AG04450 (cell line): ENCODE data around the gene C5. TPM values are rescaled to one million over a fixed set of nuclear protein-coding genes. Genes with fewer than 3 reads are reported as not detected.
A peak's percentile ranks its signal among the peaks of the same experiment; 100 is the strongest.

Experiments used
- CTCF ChIA-PET: fragments of 300-600, 350-600 bp; formaldehyde crosslinking; extraction: SDS; loops from one replicate; lab custom pipeline; 2022; ENCODE audit warnings: antibody characterized with exemption, inconsistent platforms; lab: Charles Lee
- POLR2A ChIA-PET: fragments of 350-600 bp; formaldehyde crosslinking; extraction: SDS; loops from one replicate; lab custom pipeline; 2021; ENCODE audit warnings: antibody characterized with exemption, inconsistent platforms; lab: Yijun Ruan, JAX
- DNase-seq: peaks from one replicate; pipeline ENCODE4 v3.0.0-alpha.2; 2011; ENCODE audit warnings: low read depth, low spot score
- H3K27ac ChIP-seq: one replicate; pipeline ENCODE4 v1.5.1; 2012; ENCODE audit warnings: low read depth, low read length, control low read depth
- H3K27me3 ChIP-seq: one replicate; pipeline ENCODE4 v1.6.0; 2012; ENCODE audit warnings: low read length; ENCODE audit not compliant: control insufficient read depth, insufficient read depth
- H3K4me3 ChIP-seq: 2 replicates; pipeline ENCODE4 v1.5.1; 2011; ENCODE audit warnings: mild to moderate bottlenecking, low read depth, low read length, control low read depth
- H3K9me3 ChIP-seq: 2 replicates; pipeline ENCODE4 v1.5.1; 2012; ENCODE audit warnings: low read length; ENCODE audit not compliant: control insufficient read depth, insufficient read depth
- polyA plus RNA-seq: library from polyadenylated mRNA; depleted of rRNA; stranded (reverse); fragments of >200 nt; gene quantifications from 2 replicates; pipeline ENCODE4 v1.2.3, GENCODE V29; 2011
- TF ChIP-seq, protein P1 (sequence below): IDR thresholded peaks from 2 replicates; pipeline ENCODE4 v1.5.1; 2011; ENCODE audit warnings: low read depth, low read length, control low read depth, inconsistent platforms

The C5 gene
- polyA plus RNA-seq, 1 experiment = 2.2 TPM

- no peak overlapping the region for H3K4me3 ChIP-seq
- H3K27me3 ChIP-seq = no peaks in the 10 kb centered on the region
- H3K9me3 ChIP-seq = no peaks in the 10 kb centered on the region
- TF ChIP-seq, protein P1, sequence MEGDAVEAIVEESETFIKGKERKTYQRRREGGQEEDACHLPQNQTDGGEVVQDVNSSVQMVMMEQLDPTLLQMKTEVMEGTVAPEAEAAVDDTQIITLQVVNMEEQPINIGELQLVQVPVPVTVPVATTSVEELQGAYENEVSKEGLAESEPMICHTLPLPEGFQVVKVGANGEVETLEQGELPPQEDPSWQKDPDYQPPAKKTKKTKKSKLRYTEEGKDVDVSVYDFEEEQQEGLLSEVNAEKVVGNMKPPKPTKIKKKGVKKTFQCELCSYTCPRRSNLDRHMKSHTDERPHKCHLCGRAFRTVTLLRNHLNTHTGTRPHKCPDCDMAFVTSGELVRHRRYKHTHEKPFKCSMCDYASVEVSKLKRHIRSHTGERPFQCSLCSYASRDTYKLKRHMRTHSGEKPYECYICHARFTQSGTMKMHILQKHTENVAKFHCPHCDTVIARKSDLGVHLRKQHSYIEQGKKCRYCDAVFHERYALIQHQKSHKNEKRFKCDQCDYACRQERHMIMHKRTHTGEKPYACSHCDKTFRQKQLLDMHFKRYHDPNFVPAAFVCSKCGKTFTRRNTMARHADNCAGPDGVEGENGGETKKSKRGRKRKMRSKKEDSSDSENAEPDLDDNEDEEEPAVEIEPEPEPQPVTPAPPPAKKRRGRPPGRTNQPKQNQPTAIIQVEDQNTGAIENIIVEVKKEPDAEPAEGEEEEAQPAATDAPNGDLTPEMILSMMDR = no peak
- no peak for DNase-seq
- no peak overlapping the region for H3K27ac ChIP-seq
- CTCF ChIA-PET = interaction anchor here (1.0 to 8.5 kb wide), 2 partner anchors 68 to 71 kb away, joined by 4 to 155 read pairs; no protein-coding TSS in a partner anchor
- POLR2A ChIA-PET = no interaction called here
These were observed 61.0 kb downstream of the C5 start for GRCh38 chr9:120989065-120989464.

DNA sequence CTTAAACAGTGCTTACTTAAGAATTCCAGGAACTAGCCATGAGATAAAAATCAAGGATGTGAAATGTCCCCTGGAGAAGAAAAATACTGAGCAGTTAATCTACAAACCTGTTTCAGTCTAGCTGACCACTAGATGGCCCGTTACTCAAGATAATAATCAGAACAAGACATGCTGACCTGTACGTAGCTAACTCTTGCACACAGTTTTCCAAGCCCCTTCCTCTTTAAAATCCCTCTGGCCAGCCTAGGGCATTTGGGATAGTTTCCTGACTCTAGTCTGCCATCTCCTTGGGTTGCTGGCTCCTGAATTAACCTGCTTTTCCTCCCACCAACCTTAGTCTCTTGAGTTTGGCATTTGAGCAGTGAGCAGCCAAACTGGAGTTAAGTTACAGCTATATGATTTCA is 64.3 kb downstream of the C5 start:
- TF ChIP-seq, protein P1 = peak; percentile 70
- DNase-seq = peak; percentile 38
- Histone ChIP-seq H3K9me3 (no peaks in the 10 kb centered on the region), H3K4me3 (no peak overlapping the region), H3K27me3 (no peaks in the 10 kb centered on the region), H3K27ac (no peak overlapping the region)
- POLR2A ChIA-PET = interaction anchor here (0.8 kb wide), 1 partner anchor 74 kb away, joined by 3 read pairs; no protein-coding TSS in a partner anchor
- CTCF ChIA-PET = interaction anchor here (0.6 to 8.5 kb wide), 30 partner anchors 9 to 1178 kb away, joined by 3 to 155 read pairs (median 4); partner anchors contain the start of gene CNTRL

- TF ChIP-seq, protein P1 = no peak
- H3K9me3 ChIP-seq = no peaks in the 10 kb centered on the region
- H3K27me3 ChIP-seq = no peaks in the 10 kb centered on the region
- H3K4me3 ChIP-seq = no peak overlapping the region
- no peak for DNase-seq
- CTCF ChIA-PET = interaction anchor here (0.8 to 8.5 kb wide), 6 partner anchors 15 to 77 kb away, joined by 3 to 155 read pairs (median 6); no protein-coding TSS in a partner anchor
- POLR2A ChIA-PET = interaction anchor here (1.0 kb wide), 1 partner anchor 46 kb away, joined by 3 read pairs; no protein-coding TSS in a partner anchor
- no peak overlapping the region for H3K27ac ChIP-seq
These were observed 66.7 kb downstream of the C5 start for GRCh38 chr9:120983259-120983837.

GRCh38 chr9:120982836-120983235 is 67.2 kb downstream of the C5 start:
- no peaks in the 10 kb centered on the region for H3K27me3 ChIP-seq
- TF ChIP-seq, protein P1 = no peak
- POLR2A ChIA-PET = no interaction called here
- H3K4me3 ChIP-seq = no peak overlapping the region
- no peak overlapping the region for H3K27ac ChIP-seq
- CTCF ChIA-PET = interaction anchor here (0.8 to 8.5 kb wide), 5 partner anchors 15 to 77 kb away, joined by 3 to 155 read pairs (median 9); no protein-coding TSS in a partner anchor
- DNase-seq = peak; percentile 30
- H3K9me3 ChIP-seq = no peaks in the 10 kb centered on the region

DNA sequence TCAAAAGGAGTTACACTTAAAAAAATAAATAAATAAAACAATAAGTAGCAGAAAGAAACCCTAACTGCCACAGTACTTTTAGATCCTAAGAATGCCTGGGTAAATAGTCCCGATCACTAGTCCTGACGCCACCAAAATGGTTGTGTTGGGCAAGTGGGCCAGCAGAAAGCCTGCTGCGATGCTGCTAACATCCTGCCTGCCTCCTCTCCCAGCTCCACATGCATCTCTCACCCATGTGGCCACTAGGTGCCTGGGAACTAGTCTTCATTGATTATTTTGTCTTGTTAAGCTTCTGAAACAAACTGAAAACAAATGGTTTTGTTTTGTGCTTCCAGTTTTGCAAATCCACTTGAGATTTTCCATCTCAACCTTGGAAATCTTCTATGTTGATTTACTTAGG is 69.1 kb downstream of the C5 start:
- no peak overlapping the region for H3K4me3 ChIP-seq
- H3K9me3 ChIP-seq = no peaks in the 10 kb centered on the region
- TF ChIP-seq, protein P1 = no peak
- DNase-seq = no peak
- ChIA-PET CTCF (interaction anchor here (0.5 to 8.5 kb wide), 25 partner anchors 8 to 417 kb away, joined by 3 to 155 read pairs (median 5); no protein-coding TSS in a partner anchor), POLR2A (no interaction called here)
- no peak overlapping the region for H3K27ac ChIP-seq
- H3K27me3 ChIP-seq = no peaks in the 10 kb centered on the region
